Measurements from ENCODE around the gene MASP2. TPM values are rescaled to one million over a fixed set of nuclear protein-coding genes. Genes with fewer than 3 reads are reported as not detected.
A peak's percentile ranks its signal among the peaks of the same experiment; 100 is the strongest.

Gene MASP2
- total and polyA plus RNA-seq, 2 donors (not counting 1 experiment from before 2014, with no cell fraction given): not detected

DNA sequence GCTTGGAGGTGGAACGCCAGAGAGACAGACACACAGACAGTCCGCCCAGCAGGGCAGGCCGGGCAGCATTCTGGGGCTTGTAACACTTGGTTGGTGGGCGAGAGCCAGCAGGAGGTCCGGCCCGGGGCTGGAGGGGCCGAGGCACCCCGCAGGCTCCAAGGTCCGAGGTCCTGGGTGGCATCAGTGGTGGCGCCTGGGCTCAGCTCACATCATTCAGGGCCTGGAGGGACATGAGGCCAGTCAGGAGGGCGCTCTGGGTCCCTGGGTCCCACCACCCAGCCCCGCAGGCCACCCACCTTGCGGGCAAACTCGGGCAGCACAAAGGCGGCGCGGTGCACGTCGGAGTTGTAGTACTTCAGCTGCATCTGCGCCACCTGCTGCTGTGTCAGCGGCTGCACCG is 7.6 kb upstream of the MASP2 start:
- Histone ChIP-seq H3K4me1 (ENCODE audit: control insufficient read depth, extremely low read depth, insufficient read depth, low read length) (no peaks in the 10 kb centered on the region), H4K20me1 (ENCODE audit: control insufficient read depth, extremely low read depth, insufficient read depth, low read length) (no peaks in the 10 kb centered on the region), H3K4me3 (replicated peaks in 1 of 4; ENCODE audit: control extremely low read depth in 1 of 4, insufficient read depth in 1 of 4, low read depth in 3 of 4, low read length in 4 of 4) (no peak overlapping the region), H3K4me2 (ENCODE audit: extremely low read depth, insufficient read depth, low read length) (no peak overlapping the region), H2AFZ (ENCODE audit: low read length) (no peak overlapping the region), H3K27me3 (ENCODE audit: control insufficient read depth, insufficient read depth, low read length) (no peaks in the 10 kb centered on the region), H3K9me3 (ENCODE audit: control insufficient read depth, insufficient read depth, low read depth, low read length) (no peaks in the 10 kb centered on the region), H3K27ac (ENCODE audit: insufficient read depth, low read length) (no peak overlapping the region), H3K9ac (ENCODE audit: insufficient read depth, low read length) (no peak overlapping the region), H3K79me2 (ENCODE audit: control insufficient read depth, insufficient read depth, low read length) (peaks cover 16% of the 10 kb centered on the region), H3K36me3 (ENCODE audit: control insufficient read depth, insufficient read depth, low read length) (peaks cover 14% of the 10 kb centered on the region)
- no peak for TF ChIP-seq EZH2 (IDR thresholded peaks at IDR 0.05; ENCODE audit: low read length, missing control alignments)
- TF ChIP-seq, protein P1, sequence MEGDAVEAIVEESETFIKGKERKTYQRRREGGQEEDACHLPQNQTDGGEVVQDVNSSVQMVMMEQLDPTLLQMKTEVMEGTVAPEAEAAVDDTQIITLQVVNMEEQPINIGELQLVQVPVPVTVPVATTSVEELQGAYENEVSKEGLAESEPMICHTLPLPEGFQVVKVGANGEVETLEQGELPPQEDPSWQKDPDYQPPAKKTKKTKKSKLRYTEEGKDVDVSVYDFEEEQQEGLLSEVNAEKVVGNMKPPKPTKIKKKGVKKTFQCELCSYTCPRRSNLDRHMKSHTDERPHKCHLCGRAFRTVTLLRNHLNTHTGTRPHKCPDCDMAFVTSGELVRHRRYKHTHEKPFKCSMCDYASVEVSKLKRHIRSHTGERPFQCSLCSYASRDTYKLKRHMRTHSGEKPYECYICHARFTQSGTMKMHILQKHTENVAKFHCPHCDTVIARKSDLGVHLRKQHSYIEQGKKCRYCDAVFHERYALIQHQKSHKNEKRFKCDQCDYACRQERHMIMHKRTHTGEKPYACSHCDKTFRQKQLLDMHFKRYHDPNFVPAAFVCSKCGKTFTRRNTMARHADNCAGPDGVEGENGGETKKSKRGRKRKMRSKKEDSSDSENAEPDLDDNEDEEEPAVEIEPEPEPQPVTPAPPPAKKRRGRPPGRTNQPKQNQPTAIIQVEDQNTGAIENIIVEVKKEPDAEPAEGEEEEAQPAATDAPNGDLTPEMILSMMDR (conservative IDR thresholded peaks at IDR 0.05 in 1 of 2, IDR thresholded peaks at IDR 0.05 in 1 of 2; ENCODE audit: low read depth in 1 of 2, low read length in 2 of 2): no peak
- DNase-seq (ENCODE audit: low read depth in 2 of 2): no peak

DNA sequence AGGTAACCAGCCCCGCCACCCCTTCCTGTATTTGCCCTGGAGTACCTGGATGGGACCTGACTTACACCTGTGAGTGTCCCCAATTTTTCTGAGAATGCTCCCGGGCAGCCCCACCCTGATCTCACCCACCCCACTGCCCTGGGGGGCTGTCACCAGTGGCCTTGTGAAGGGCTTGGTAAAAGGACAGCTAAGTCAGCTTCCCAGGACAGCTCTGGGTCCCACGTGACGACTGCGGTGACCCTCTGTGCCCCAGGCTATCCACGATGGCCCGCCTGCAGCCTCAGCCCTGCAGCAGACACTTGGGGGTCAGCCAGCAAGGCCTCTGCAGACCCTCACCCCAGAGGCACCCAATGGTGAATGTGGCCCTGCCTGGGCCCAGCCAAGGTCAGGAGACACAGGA is 7.1 kb upstream of the MASP2 start:
- no peak overlapping the region for H3K27ac ChIP-seq (ENCODE audit: insufficient read depth, low read length)
- no peaks in the 10 kb centered on the region for H3K27me3 ChIP-seq (ENCODE audit: control insufficient read depth, insufficient read depth, low read length)
- H3K79me2 ChIP-seq (ENCODE audit: control insufficient read depth, insufficient read depth, low read length): peaks cover 11% of the 10 kb centered on the region
- no peaks in the 10 kb centered on the region for H3K9me3 ChIP-seq (ENCODE audit: control insufficient read depth, insufficient read depth, low read depth, low read length)
- TF ChIP-seq, protein P1 (conservative IDR thresholded peaks at IDR 0.05 in 1 of 2, IDR thresholded peaks at IDR 0.05 in 1 of 2; ENCODE audit: low read depth in 1 of 2, low read length in 2 of 2): no peak
- no peak overlapping the region for H3K4me2 ChIP-seq (ENCODE audit: extremely low read depth, insufficient read depth, low read length)
- H3K36me3 ChIP-seq (ENCODE audit: control insufficient read depth, insufficient read depth, low read length): peaks cover 14% of the 10 kb centered on the region
- no peak overlapping the region for H2AFZ ChIP-seq (ENCODE audit: low read length)
- no peaks in the 10 kb centered on the region for H4K20me1 ChIP-seq (ENCODE audit: control insufficient read depth, extremely low read depth, insufficient read depth, low read length)
- DNase-seq (ENCODE audit: low read depth in 2 of 2): no peak
- no peaks in the 10 kb centered on the region for H3K4me1 ChIP-seq (ENCODE audit: control insufficient read depth, extremely low read depth, insufficient read depth, low read length)
- H3K4me3 ChIP-seq (replicated peaks in 1 of 4; ENCODE audit: control extremely low read depth in 1 of 4, insufficient read depth in 1 of 4, low read depth in 3 of 4, low read length in 4 of 4): no peak overlapping the region
- no peak overlapping the region for H3K9ac ChIP-seq (ENCODE audit: insufficient read depth, low read length)

DNA sequence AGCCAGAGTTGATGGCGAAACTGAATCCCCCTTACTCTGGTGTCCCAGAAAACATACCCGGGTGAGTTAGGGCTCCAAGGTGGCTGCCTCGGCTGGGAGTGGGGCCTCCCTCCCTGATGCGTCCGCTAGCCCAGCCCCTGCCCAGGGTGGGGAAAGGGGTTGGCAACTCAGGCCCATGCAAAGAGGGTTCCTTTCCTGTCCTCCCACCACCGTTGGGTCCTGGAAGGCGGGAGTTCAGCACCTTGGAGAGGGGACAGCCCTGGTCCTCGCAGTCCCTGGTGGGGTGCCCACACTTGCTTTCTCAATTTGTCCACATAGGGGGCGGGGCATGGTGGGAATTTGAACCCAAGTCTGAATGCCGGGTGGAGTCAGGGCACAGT is 6.7 kb upstream of the MASP2 start:
- Histone ChIP-seq H3K9me3 (ENCODE audit: control insufficient read depth, insufficient read depth, low read depth, low read length) (no peaks in the 10 kb centered on the region), H3K79me2 (ENCODE audit: control insufficient read depth, insufficient read depth, low read length) (peaks cover 7% of the 10 kb centered on the region), H3K27ac (ENCODE audit: insufficient read depth, low read length) (no peak overlapping the region), H3K36me3 (ENCODE audit: control insufficient read depth, insufficient read depth, low read length) (peaks cover 14% of the 10 kb centered on the region), H2AFZ (ENCODE audit: low read length) (no peak overlapping the region), H3K4me2 (ENCODE audit: extremely low read depth, insufficient read depth, low read length) (no peak overlapping the region), H3K9ac (ENCODE audit: insufficient read depth, low read length) (no peak overlapping the region), H3K4me1 (ENCODE audit: control insufficient read depth, extremely low read depth, insufficient read depth, low read length) (no peaks in the 10 kb centered on the region), H3K27me3 (ENCODE audit: control insufficient read depth, insufficient read depth, low read length) (no peaks in the 10 kb centered on the region), H4K20me1 (ENCODE audit: control insufficient read depth, extremely low read depth, insufficient read depth, low read length) (no peaks in the 10 kb centered on the region), H3K4me3 (replicated peaks in 1 of 4; ENCODE audit: control extremely low read depth in 1 of 4, insufficient read depth in 1 of 4, low read depth in 3 of 4, low read length in 4 of 4) (no peak overlapping the region)
- peak in 1 of 2 donors; percentile 12 for DNase-seq (ENCODE audit: low read depth in 2 of 2)
- no peak for TF ChIP-seq EZH2 (IDR thresholded peaks at IDR 0.05; ENCODE audit: low read length, missing control alignments)
- TF ChIP-seq, protein P1 (conservative IDR thresholded peaks at IDR 0.05 in 1 of 2, IDR thresholded peaks at IDR 0.05 in 1 of 2; ENCODE audit: low read depth in 1 of 2, low read length in 2 of 2): no peak

All from fibroblast of lung (primary cell).